GM20000 (cell line): ENCODE data around the gene PRKCB.

Experiments
- DNase-seq: peaks from one replicate; pipeline ENCODE4 v3.0.0; 2012; ENCODE audit warnings: low spot score
- CTCF ChIP-seq: IDR thresholded peaks from 2 replicates; pipeline ENCODE4 v1.5.1; 2012; ENCODE audit warnings: mild to moderate bottlenecking, control low read depth; ENCODE audit errors: extremely low read depth, missing control alignments

PRKCB gene

GRCh38 chr16:23857256-23857880 is 21.6 kb downstream of the PRKCB start:
- TF ChIP-seq CTCF = no peak
- DNase-seq = no peak

DNA sequence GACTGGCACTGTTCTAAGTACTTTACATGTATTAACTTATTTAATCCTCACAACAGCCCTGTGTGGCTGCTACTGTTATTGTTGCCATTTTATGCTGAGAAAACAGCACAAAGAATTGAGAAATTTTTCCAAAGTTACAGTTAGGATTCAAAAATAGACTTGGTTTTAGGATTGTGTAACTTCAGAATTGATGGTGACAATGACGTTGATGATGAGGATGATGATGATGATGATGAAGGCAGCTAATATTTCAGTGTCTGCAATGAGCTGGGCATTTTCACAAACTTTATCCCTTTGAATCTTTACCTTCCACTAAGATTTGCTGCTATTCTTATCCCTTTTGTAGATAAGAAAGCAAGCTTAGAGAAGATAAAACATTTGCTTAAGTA is 22.1 kb downstream of the PRKCB start:
- DNase-seq = no peak

GRCh38 chr16:23858542-23858941 is 22.8 kb downstream of the PRKCB start:
- no peak for TF ChIP-seq CTCF
- DNase-seq = no peak

More for the DNA sequence above, 22.1 kb downstream of the PRKCB start:
- TF ChIP-seq CTCF = no peak

- DNase-seq = no peak
- TF ChIP-seq CTCF = no peak
These were observed 24.0 kb downstream of the PRKCB start for GRCh38 chr16:23859713-23860269.

GRCh38 chr16:23861874-23862273 is 26.1 kb downstream of the PRKCB start:
- no peak for TF ChIP-seq CTCF
- no peak for DNase-seq

GRCh38 chr16:23862556-23862955 is 26.8 kb downstream of the PRKCB start:
- no peak for TF ChIP-seq CTCF
- no peak for DNase-seq

DNA sequence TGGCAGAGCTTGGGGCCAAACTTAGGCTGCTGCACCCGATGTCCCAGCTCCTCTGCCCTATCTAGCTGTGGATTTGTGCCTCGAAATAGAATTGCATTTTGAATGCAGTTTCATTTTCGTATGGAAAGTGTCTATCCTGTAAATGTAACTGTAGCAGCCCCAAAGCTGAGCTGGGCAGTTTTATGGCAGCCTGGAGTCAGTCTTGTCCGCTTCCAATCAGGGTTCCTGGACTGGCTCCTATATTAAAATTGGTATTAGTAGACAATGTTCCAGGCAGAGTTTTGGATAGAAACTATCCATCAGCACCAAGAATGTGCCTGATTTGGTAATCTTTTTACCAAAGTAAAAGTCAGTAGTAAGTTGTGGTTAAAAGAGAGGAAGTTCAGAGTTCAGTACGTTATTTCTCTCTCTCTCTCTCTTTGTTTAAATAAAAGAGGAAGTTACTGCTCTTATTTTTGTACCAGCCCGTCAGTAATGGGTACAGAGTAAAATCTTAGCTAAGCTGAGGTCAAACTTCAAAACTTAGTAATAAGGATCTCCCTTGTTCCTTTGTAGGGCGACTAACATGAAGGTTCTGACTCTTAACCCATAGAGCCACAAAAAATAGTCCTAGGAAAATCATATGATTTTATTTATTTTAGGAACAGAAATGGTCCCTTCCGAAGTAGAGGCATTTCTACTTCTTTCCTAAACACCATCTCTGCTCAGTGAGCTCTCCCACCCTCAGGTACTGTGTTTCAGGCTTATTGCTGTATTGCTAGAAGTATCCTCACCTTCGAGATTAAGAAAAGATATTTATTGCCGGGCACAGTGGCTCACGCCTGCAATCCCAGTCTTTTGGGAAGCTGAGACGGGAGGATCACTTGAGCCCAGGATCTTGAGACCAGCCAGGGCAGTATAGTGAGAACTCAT is 28.0 kb downstream of the PRKCB start:
- no peak for TF ChIP-seq CTCF
- DNase-seq = peak; percentile 48
